ENCODE data around the gene TCL1B. TPM values are rescaled to one million over a fixed set of nuclear protein-coding genes. Genes with fewer than 3 reads are reported as not detected.
"Not testable (repeated sequence)": the region's sequence is repeated elsewhere in the genome, so short reads cannot be mapped to it uniquely, and the experiment has no call there.

TCL1B gene
- total RNA-seq, 2 donors from 2014 or later, result not detected

DNA sequence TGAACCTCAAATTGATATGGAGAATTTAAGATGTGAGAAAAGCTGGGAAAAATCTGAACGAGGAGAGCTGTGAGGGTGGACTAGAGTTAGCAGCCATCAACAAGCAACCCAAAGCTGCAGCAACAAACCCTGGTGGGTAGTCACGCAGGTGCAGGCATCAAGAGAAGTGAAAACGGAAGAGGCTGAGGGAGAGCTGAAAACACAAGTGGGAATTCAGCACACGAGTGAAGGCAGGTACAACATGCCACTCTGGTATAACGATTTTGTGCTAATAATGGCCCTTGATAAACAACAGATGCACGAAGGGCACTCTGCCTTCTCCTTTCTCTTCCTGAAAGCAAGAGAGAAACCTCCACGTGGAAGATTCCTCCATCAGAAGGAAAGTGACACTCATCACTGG, 11.5 kb downstream of the TCL1B start:
- no peak for ATAC-seq
- no peak for DNase-seq
- intact Hi-C loops (cut with DNase I), result no loop called here

DNA sequence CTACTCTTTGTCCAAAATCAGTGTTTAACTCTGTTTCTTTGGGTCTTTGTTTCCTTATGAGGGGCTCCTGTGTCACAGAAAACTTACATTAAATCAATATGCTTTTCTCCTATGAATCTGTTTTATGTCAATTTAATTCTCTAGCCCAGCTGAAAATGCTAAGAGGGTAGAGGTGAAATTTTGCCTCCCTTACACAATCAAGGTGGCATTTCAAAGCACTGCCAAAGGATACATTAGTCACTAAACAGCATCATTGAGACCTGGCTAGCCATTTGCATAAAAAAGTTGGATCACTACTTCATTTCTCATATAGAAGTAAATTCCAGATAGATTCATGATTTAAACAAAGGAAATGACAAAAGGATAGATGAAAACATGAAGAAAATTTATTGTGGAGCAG, 12.1 kb downstream of the TCL1B start:
- ATAC-seq (no peak), DNase-seq (no peak)
- intact Hi-C loops (cut with DNase I), result no loop called here

DNA sequence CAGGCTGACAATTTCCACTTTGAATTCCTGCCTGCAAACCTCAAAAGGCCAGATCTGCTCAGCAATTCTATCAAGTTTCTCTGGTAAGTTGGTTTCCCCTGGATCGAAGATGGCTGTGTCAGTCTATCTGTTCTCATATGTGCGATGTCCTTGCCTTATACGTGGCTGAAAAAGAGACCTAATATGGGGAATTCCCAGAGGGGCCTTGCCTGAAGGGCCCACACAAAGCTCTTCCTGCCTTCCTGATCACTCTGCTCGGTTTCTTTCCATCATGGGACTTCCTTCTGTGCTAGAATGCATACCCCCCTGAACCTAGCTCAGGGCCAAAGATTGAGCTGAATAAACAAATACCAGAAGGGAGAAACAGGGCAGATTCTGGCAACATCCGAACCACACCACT, 13.2 kb downstream of the TCL1B start:
- intact Hi-C loops (cut with DNase I), result no loop called here
- no peak for DNase-seq
- no peak for ATAC-seq

DNA sequence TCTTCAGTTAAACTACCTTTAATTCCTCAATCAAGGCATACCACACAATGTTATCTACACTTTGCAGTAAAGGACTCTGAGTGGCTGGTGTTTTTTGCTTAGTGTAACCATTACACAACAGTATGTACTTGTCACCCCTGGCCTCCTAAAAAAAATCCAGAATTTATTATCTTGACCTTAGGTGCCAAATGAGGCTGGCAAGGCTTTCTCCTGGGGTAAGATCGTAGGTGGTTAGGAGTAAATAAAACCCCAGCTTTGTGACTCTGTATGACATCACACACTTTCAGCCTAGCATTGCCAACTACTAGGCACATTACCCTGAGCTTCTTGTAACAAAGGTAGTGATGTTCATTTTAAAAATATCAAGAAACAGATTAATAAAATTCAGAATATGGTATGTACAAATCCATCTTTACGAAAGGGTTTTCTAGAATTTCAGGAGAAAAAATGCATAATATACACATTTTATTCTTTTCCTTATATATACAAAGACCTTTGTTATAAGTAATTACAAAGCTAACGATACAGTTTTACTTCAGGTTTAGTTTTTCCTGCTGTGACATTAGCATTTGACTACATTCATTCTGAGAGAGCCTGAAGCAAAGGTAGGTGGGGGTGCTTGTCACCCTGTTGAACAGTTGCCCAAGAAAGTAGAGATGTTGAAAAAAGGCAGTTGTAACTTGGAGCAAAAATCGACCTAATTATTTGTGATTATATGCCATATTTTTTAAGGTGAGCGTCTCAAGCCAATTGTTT, 14.2 kb downstream of the TCL1B start:
- ATAC-seq, result no peak
- intact Hi-C loops (cut with DNase I), result no loop called here
- DNase-seq, result no peak

DNA sequence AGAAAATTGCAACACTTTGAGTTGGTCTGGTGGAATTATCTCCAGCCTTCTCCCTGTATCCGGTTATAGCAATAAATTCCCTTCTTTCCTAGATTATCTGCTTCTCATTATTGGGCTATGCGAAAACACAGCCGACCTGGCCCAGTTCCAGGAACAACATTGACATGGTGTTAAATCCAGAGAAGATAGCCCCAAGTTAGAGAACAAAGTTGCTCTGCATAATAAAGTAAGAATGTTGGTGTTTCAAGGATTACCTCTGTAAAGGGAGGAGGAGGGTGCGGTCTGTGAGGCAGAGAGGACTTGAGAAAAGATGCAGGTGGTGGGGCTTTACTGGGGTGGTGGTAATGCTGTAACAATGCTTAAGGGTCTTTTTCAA, 15.6 kb downstream of the TCL1B start:
- ATAC-seq, result no peak
- intact Hi-C loops (cut with DNase I), result no loop called here
- DNase-seq, result no peak

DNA sequence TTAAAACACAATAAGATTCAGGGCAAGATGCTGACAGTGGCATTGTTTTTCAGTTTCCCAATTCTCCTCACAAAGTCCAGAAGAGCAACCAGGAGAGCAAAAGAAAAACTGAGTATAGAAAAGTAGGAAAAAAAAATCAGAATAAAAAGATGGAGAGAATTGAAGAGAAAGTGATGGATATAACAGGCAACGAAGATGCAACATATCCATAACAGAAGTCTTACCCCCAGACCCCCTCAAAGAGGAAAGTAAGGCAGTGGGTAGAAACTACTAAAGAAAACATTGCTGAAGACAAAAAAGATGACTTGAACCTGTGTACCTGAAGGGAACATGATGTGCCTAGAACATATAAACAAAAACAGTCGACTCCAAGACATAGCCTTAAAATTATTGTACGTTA, 17.1 kb downstream of the TCL1B start:
- DNase-seq (no peak), ATAC-seq (no peak)
- intact Hi-C loops (cut with DNase I), result no loop called here

DNA sequence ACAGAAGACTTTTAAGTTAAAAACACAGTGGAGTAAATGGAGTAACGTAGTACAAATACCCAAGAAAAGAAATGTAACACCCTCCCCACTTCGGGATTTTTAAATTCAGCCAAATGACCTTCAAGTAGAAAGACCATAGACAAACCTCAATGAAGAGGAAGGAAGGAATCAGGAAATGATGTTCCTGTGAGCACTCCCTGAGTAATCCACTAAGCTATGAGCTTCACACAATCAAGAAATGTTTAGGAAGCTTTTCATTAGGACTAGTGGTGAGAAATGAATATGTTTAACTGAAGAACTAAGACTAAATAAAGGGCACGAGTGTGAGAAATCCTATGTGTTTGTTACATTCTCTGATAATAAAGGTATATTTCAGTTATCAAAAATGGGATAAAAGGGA, 17.6 kb downstream of the TCL1B start:
- DNase-seq, result no peak

DNA sequence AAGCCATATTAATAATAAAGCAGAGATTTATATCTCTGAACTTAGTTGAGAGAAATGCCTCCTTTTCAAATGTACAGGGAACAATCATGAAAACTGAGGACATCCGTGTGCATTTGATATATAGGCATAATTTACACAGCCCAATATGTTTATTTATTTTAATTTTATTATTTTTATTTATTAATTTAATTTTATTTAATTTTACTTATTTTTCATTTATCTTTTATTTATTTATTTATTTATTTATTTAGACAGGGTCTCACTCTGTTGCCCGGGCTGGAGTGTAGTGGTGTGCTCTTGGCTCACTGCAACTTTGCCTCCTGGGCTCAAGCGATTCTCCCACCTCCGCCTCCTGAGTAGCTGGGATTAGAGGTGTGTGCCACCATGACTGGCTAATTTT, 19.3 kb downstream of the TCL1B start:
- DNase-seq (no peak), ATAC-seq (no peak)
- intact Hi-C loops (cut with DNase I), result no loop called here

More for the DNA sequence above, 17.6 kb downstream of the TCL1B start:
- intact Hi-C loops (cut with DNase I), result no loop called here
- no peak for ATAC-seq

DNA sequence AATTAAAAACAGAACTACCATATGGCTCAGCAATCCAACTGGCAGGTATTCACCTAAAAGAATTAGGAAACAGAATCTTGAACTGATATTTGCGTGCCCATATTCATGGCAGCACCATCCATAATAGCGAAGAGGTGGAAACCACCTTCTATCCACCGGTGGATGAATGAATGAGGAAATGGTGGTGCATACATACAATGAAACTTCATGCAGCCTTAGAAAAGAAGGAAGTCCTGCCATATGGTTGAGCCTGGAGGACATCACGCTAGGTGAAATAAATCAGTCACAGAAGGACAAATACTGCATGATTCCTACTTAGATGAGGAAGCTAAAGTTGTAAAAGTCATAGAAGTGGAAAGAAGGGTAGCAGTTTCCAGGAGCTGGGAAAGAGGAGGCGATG, 21.1 kb downstream of the TCL1B start:
- intact Hi-C loops (cut with DNase I), result no loop called here
- DNase-seq (no peak), ATAC-seq (no peak)

DNA sequence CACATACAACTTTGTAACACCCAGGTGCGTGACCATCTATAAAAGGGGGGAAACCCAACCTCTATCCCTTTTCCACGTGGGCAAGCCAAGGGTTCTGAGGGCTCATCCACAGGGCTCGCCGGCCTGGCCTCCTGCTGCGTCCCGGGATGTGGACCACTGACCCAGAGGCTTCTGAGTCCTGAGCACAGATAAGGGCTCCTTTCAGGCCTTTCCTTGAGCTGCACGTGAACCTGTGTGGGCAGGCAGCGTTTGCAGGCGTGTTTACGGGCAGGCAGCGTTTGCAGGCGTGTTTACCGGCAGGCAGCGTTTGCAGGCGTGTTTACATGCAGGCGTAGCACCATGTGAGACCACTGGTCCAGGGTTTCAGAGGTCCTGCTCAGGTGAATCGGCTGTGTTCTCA, 23.9 kb downstream of the TCL1B start:
- DNase-seq (no peak), ATAC-seq (no peak)
- intact Hi-C loops (cut with DNase I), result no loop called here

DNA sequence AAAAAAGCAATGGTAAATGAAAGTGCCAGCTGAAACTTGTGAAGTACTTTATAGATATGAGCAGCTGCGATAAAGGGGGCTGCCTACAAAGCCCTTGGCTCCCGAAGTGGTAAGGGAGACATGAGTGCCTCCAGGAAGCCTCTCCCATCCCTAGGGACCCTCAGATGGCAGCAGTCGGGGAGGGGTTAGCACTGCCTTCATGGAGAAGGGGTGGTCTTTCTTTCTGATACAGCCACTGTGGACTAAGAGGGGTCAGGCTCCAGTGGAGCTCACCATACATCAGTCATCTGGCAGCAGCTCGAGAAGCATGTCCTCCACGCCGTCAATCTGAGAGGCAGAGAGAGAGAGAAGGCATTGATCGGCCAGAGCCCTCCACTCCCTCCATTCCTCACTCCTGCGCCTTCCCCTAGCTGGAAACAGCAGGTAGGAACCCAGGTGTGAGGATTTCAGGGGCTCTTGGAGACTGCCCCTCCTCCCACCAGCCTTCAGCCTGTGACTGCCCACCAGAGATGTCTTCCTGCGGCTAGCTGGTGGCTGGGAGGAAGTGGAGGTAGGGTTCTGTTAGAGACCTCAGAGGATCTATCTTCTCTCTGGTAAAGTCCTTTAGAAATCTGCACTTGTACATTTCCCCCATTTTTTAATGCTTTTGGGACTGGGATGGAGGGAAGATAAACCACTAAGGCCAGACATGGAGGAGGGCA, 25.4 kb downstream of the TCL1B start:
- DNase-seq, result no peak
- intact Hi-C loops (cut with DNase I), result no loop called here
- no peak for ATAC-seq

DNA sequence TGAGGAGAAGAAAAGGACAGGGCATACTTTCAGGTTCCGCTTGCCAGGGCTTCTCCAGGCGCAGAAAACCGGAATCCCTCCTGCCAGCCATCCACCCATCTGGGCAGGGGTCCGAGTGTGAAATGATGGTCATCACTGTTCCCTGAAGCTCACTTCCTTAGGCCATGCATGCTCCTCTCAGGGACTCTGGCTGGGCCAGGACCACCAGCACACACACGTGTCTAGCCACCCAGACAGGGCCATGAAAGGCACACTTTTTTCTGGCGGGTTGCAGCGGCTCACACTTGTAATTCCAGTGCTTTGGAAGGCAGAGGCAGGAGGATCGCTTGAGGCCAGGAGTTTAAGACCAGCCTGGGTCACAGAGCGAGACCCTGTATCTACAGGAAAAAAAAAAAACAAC, 26.2 kb downstream of the TCL1B start:
- DNase-seq (no peak), ATAC-seq (no peak)
- intact Hi-C loops (cut with DNase I), result no loop called here

DNA sequence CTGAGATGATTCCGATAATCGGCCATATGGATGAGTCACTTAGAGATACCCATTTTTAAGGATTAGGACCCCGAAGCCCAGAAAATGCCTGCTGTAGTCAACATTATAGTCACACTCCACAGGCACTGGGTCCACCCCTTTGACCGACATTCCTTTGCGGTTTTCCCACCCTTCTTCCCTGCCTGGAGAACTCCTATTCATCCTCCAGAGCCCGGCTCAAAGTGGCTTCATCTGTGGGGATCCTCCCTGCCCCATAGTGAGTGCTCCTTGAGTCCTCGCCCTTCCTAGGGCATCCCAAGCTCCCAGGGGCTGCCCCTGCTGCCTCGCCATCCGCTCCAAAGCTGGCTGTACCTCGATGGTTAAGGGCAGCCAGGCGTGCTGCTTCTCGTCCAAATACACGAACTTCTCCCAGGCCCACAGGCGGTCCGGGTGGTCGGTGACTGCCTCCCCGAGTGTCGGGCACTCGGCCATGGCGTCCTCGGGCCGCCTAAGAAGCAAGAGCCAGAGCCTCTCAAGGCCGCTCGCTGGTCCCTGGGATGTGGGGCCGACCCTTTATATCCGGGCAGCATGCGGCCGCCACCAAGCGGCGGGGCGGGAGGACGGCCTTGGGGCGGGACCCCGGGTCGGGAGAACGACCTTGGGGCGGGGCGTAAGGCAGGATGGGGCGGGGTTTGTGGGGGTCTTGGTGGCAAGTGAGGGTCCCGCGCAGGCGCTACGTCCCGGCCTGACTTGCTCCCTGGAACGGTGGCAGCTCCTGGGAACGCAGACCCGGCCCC, 27.6 kb downstream of the TCL1B start, which contains the start of gene TCL1A:
TSS of gene TCL1A (minus strand) at position 530 of the 776 bp plus-strand sequence. CDS start at position 471, 59 bp downstream.
- intact Hi-C loops (cut with DNase I), result no loop called here
- ATAC-seq, result no peak
- no peak for DNase-seq

DNA sequence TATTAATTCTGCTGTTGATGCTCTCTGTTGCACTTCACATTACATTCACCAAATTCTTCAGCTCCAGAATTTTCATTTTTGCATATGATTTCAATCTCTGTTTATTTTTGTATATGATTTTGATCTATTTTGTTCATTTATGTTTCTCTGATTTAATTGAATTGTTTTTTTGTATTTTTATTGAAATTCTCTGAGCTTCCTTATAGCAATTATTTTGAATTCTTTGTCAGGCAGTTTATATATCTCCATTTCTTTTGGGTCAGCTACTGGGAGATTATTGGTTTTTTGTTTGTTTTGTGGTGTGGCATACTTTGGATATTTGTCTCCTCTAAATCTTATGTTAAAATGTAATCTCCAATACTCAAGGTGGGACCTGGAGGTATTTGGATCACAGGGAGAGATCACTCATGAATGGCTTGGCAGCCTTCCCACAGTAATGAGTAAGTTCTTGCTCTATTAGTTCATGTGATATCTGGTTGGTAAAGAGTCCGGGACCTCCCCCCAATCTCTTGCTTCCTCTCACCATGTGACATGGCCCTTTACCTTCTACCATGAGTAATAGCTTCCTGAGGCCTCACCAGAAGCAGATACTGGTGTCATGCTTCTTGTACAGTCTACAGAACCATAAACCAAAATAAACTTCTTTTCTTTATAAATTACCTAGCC, 36.4 kb downstream of the TCL1B start:
- intact Hi-C loops (cut with DNase I), result no loop called here
- ATAC-seq (no peak), DNase-seq (no peak)

DNA sequence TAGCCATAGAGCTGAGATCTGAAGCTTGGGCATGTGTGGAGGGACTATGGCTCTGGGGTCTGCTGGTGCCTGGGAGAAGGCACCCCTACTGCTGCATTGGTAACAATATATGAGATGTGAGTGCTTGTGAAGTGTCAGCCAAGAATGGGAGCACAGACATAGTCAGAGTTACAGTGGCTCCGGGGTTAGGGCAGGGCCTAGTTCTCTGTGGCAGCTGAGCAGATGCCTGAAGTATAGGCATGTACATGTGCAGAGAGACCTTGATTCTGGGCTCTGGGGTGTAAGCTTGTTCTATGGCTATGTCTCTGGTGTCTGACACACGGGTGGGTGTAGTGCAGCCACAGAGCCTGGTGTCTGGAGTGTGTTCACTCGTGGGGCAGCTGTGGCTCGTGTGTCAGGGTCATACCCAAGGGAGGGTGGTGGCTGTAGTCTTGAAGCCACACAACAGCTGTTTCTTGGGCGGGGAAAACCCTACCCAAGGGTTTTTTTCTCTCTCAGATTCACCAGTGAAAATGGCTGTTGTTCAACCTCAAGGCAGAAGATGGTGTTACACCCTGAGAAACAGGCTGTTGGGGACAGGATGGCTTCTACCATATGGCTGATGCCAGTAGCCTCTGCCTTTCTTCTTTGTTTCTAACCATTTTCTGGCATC, 39.6 kb downstream of the TCL1B start:
- intact Hi-C loops (cut with DNase I), result no loop called here

DNA sequence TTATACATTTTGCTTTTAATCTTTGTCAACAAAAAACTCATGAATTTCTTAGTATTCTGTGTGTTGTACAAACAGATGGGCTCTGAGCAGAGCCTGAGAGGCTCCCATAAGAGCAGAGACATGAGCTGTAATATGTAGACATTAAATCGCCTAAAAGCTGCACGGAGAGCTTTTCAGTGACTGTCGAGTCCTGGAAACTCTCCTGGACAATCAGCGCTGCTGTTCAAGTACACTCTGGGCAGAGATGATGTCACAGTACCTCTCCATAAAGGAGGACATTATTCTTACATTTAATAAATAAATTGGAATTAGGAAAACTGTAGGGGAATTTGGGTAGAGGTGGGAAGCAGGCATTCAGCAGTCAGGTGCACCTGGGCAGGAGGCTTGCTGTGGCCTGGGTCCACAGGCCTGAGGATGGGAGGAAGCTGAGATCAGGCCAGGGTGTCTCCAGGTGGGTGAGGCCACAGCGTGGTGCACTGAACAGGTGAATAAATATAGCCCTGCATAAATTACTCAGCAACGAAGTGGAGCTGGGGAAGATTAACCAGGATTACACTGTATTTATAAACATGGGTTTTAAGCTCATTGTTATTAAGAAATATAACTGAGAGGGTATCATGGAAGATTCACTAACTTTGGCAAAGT, 41.0 kb downstream of the TCL1B start:
- intact Hi-C loops (cut with DNase I), result no loop called here
- DNase-seq (no peak), ATAC-seq (no peak)

More for the DNA sequence above, 39.6 kb downstream of the TCL1B start:
- no peak for DNase-seq
- no peak for ATAC-seq

DNA sequence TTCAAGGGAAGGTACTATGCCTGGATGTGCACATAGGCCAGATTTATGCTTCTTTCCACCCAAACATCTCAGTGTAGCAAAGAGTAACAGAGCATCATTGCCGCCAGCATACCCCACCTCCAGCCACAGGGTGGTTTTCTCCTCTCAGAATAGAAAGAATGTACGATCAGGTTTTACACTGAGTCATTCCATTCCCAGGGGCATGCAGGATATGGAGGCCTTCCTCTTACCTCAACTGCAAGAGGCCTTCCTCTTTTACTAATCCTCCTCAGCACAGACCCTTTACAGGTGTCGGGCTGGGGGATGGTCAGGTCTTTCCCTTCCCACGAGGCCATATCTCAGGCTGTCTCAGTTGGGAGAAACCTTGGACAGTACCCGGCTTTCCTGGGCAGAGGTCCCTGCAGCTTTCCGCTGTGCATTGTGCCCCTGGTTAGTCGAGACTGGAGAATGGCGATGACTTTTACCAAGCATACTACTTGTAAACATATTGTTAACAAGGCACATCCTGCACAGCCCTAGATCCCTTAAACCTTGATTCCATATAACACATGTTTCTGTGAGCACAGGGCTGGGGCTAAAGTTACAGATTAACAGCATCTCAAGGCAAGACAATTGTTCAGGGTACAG, 43.3 kb downstream of the TCL1B start:
- intact Hi-C loops (cut with DNase I); DNase-seq; ATAC-seq: not testable (repeated sequence)

DNA sequence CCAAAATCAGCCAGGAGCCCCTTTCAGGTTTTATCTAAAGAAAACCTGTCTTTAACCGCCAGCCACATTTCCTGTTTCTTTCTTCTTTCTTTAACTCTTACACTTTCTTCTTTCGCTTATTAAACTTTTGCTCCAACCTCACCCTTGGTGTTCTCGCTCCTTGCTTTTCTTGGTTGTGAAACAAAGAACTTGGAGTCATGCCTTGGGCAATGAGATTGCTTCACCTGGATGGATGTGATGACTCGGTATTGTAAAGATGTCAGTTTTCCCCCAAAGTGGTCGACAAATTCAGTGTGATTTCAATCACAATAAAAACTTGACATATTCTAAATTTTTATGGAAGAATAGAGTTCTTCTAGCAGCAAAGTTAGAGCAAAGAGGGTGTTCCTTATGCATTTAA, 43.9 kb downstream of the TCL1B start:
- ATAC-seq, result no peak
- intact Hi-C loops (cut with DNase I), result no loop called here

More for the DNA sequence above, 43.9 kb downstream of the TCL1B start:
- no peak for DNase-seq

Measured in left cardiac atrium (tissue), 4 donors.